C4-2B (cell line): Measurements from ENCODE around the gene UTS2R.

ENCODE experiments used
- CTCF ChIP-seq: fragments of 450-650 bp; conservative IDR thresholded peaks from 2 replicates; pipeline ENCODE4 v1.5.1; 2017; ENCODE audit warnings: mild to moderate bottlenecking
- ZFX ChIP-seq: fragments of 450-650 bp; IDR thresholded peaks from 2 replicates; pipeline ENCODE4 v1.6.1; 2017

GRCh38 chr17:82358465-82359350 is 12.9 kb upstream of the UTS2R start, which contains the start of gene TEX19:
- TF ChIP-seq CTCF (no peak), ZFX (no peak)
